ENCODE measurements around the gene GNAZ. TPM values are rescaled to one million over a fixed set of nuclear protein-coding genes. Genes with fewer than 3 reads are reported as not detected.
A peak's percentile ranks its signal among the peaks of the same experiment; 100 is the strongest.
"Not testable (repeated sequence)": the region's sequence is repeated elsewhere in the genome, so short reads cannot be mapped to it uniquely, and the experiment has no call there.

Gene GNAZ
- total and polyA plus RNA-seq, 5 donors from 2014 or later = 0.05 to 3.6 (median 0.06) TPM; not detected in 2

DNA sequence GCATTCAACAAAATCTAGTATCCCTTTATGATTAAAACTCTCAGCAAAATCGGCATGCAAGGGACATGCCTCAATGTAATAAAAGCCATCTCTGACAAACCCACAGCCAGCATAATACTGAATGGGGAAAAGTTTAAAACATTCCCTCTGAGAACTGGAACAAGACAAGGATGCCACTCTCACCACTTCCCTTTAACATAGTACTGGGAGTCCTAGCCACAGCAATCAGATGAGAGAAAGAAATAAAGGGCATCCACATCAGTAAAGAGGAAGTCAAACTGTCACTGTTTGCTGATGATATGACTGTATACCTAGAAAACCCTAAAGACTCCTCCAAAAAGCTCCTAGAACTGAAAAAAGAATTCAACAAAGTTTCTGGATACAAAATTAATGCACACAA lies 19.8 kb upstream of the GNAZ start:
- H3K27ac ChIP-seq (ENCODE audit: insufficient read depth, low read length, poor library complexity, severe bottlenecking) = not testable (repeated sequence)

GRCh38 chr22:23053051-23053707 lies 17.1 kb upstream of the GNAZ start:
- ATAC-seq (ENCODE audit: low read depth in 2 of 2) (no peak), DNase-seq (no peak)
- Histone ChIP-seq H3K4me1 (ENCODE audit: control insufficient read depth, insufficient read depth, low read length, poor library complexity, severe bottlenecking) (no peaks in the 10 kb centered on the region), H3K4me3 (ENCODE audit: low read depth, low read length) (no peak overlapping the region), H3K27me3 (ENCODE audit: control insufficient read depth, insufficient read depth, low read length) (peaks cover 3% of the 10 kb centered on the region), H3K9me3 (ENCODE audit: control insufficient read depth in 2 of 2, low read length in 2 of 2) (no peaks in the 10 kb centered on the region), H3K36me3 (ENCODE audit: control insufficient read depth, insufficient read depth, low read length) (no peaks in the 10 kb centered on the region), H3K27ac (ENCODE audit: insufficient read depth, low read length, poor library complexity, severe bottlenecking) (no peak overlapping the region)
- H3K9me3 Mint-ChIP-seq = peaks cover 0 to 5% (median 4%) of the 10 kb centered on the region in 7 donors
- H3K4me3 Mint-ChIP-seq = no peak overlapping the region
- no peaks in the 10 kb centered on the region for H3K36me3 Mint-ChIP-seq
- H3K27ac Mint-ChIP-seq = no peak overlapping the region
- H3K27me3 Mint-ChIP-seq = peaks cover 36% of the 10 kb centered on the region
- H3K4me1 Mint-ChIP-seq = peaks cover 0 to 2% (median 0%) of the 10 kb centered on the region in 4 donors

More for the DNA sequence above, 19.8 kb upstream of the GNAZ start:
- not testable (repeated sequence) for ATAC-seq (ENCODE audit: low read depth in 2 of 2); H3K4me3 Mint-ChIP-seq; DNase-seq; H3K36me3 Mint-ChIP-seq; H3K4me1 Mint-ChIP-seq; H3K27ac Mint-ChIP-seq; H3K4me1 ChIP-seq (ENCODE audit: control insufficient read depth, insufficient read depth, low read length, poor library complexity, severe bottlenecking); H3K27me3 ChIP-seq (ENCODE audit: control insufficient read depth, insufficient read depth, low read length); H3K4me3 ChIP-seq (ENCODE audit: low read depth, low read length); H3K36me3 ChIP-seq (ENCODE audit: control insufficient read depth, insufficient read depth, low read length); H3K9me3 Mint-ChIP-seq
- peaks cover 10 to 12% of the 10 kb centered on the region in 2 experiments for H3K9me3 ChIP-seq (ENCODE audit: control insufficient read depth in 2 of 2, low read length in 2 of 2)
- H3K27me3 Mint-ChIP-seq = peaks cover 41% of the 10 kb centered on the region

DNA sequence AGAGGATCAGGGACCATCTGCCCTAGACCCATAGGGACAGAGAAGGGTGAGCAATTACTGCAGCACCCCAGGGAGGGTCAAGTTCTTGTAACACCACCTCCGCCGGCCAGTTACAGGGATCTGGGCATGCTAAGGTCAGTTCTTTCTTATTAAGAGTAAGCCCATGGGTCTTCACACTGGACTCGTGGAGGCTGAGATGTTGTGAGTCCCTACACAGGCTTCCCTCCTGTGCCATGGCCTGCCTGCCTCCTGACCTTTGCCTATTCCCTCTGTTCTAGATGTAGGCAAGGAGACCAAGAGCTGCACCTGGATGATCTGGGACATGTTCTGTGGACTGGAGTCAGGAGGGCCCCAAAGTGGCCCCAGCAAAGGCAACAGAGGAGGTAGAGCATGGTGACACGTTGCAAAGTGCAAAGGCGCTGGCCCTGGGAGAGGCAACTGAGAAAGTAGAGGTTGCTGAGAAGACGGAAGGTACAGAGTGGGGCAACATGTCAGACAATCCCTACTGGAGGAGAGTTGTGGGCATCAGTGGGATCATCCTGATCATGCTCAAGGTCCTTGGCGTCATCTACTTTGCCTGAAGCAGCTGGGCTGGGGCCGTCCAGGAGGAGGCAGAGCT lies 16.3 kb upstream of the GNAZ start:
- H3K27me3 ChIP-seq (ENCODE audit: control insufficient read depth, insufficient read depth, low read length) = no peaks in the 10 kb centered on the region
- Mint-ChIP-seq H3K4me1 (peaks cover 0 to 2% (median 0%) of the 10 kb centered on the region in 4 donors), H3K27ac (peak overlapping the region in 1 of 3 donors; percentile 30), H3K4me3 (no peak overlapping the region), H3K36me3 (no peaks in the 10 kb centered on the region), H3K9me3 (peaks cover 0 to 5% (median 4%) of the 10 kb centered on the region in 7 donors), H3K27me3 (peaks cover 30% of the 10 kb centered on the region)
- H3K4me3 ChIP-seq (ENCODE audit: low read depth, low read length) = no peak overlapping the region
- H3K9me3 ChIP-seq (ENCODE audit: control insufficient read depth in 2 of 2, low read length in 2 of 2) = no peaks in the 10 kb centered on the region
- no peak for DNase-seq
- no peak overlapping the region for H3K27ac ChIP-seq (ENCODE audit: insufficient read depth, low read length, poor library complexity, severe bottlenecking)
- no peaks in the 10 kb centered on the region for H3K36me3 ChIP-seq (ENCODE audit: control insufficient read depth, insufficient read depth, low read length)
- no peak for ATAC-seq (ENCODE audit: low read depth in 2 of 2)
- no peaks in the 10 kb centered on the region for H3K4me1 ChIP-seq (ENCODE audit: control insufficient read depth, insufficient read depth, low read length, poor library complexity, severe bottlenecking)

- no peaks in the 10 kb centered on the region for H3K9me3 ChIP-seq (ENCODE audit: control insufficient read depth in 2 of 2, low read length in 2 of 2)
- Mint-ChIP-seq H3K4me1 (peaks cover 0 to 2% (median 0%) of the 10 kb centered on the region in 4 donors), H3K36me3 (no peaks in the 10 kb centered on the region), H3K27ac (no peak overlapping the region), H3K9me3 (peaks cover 0 to 5% (median 4%) of the 10 kb centered on the region in 7 donors), H3K27me3 (peaks cover 24% of the 10 kb centered on the region), H3K4me3 (no peak overlapping the region)
- no peaks in the 10 kb centered on the region for H3K4me1 ChIP-seq (ENCODE audit: control insufficient read depth, insufficient read depth, low read length, poor library complexity, severe bottlenecking)
- ATAC-seq (ENCODE audit: low read depth in 2 of 2) (no peak), DNase-seq (no peak)
- no peaks in the 10 kb centered on the region for H3K36me3 ChIP-seq (ENCODE audit: control insufficient read depth, insufficient read depth, low read length)
- H3K27ac ChIP-seq (ENCODE audit: insufficient read depth, low read length, poor library complexity, severe bottlenecking) = no peak overlapping the region
- no peaks in the 10 kb centered on the region for H3K27me3 ChIP-seq (ENCODE audit: control insufficient read depth, insufficient read depth, low read length)
- no peak overlapping the region for H3K4me3 ChIP-seq (ENCODE audit: low read depth, low read length)
Measured at GRCh38 chr22:23054531-23055257, 15.6 kb upstream of the GNAZ start.

- Histone ChIP-seq H3K27me3 (ENCODE audit: control insufficient read depth, insufficient read depth, low read length) (no peaks in the 10 kb centered on the region), H3K27ac (ENCODE audit: insufficient read depth, low read length, poor library complexity, severe bottlenecking) (no peak overlapping the region), H3K36me3 (ENCODE audit: control insufficient read depth, insufficient read depth, low read length) (no peaks in the 10 kb centered on the region), H3K4me1 (ENCODE audit: control insufficient read depth, insufficient read depth, low read length, poor library complexity, severe bottlenecking) (no peaks in the 10 kb centered on the region), H3K4me3 (ENCODE audit: low read depth, low read length) (no peak overlapping the region), H3K9me3 (ENCODE audit: control insufficient read depth in 2 of 2, low read length in 2 of 2) (no peaks in the 10 kb centered on the region)
- DNase-seq = no peak
- H3K27me3 Mint-ChIP-seq = peaks cover 20% of the 10 kb centered on the region
- H3K4me1 Mint-ChIP-seq = peaks cover 0 to 2% (median 0%) of the 10 kb centered on the region in 4 donors
- no peaks in the 10 kb centered on the region for H3K36me3 Mint-ChIP-seq
- H3K27ac Mint-ChIP-seq = no peak overlapping the region
- no peak overlapping the region for H3K4me3 Mint-ChIP-seq
- no peak for ATAC-seq (ENCODE audit: low read depth in 2 of 2)
- H3K9me3 Mint-ChIP-seq = peaks cover 0 to 5% (median 4%) of the 10 kb centered on the region in 7 donors
Measured at GRCh38 chr22:23055449-23056179, 14.7 kb upstream of the GNAZ start.

GRCh38 chr22:23057331-23057730 lies 13.0 kb upstream of the GNAZ start:
- H3K27me3 ChIP-seq (ENCODE audit: control insufficient read depth, insufficient read depth, low read length) = no peaks in the 10 kb centered on the region
- H3K27ac Mint-ChIP-seq = no peak overlapping the region
- H3K27ac ChIP-seq (ENCODE audit: insufficient read depth, low read length, poor library complexity, severe bottlenecking) = no peak overlapping the region
- H3K27me3 Mint-ChIP-seq = peaks cover 14% of the 10 kb centered on the region
- DNase-seq (no peak), ATAC-seq (ENCODE audit: low read depth in 2 of 2) (no peak)
- H3K4me3 Mint-ChIP-seq = peak overlapping the region in 1 of 4 donors; percentile 63
- no peak overlapping the region for H3K4me3 ChIP-seq (ENCODE audit: low read depth, low read length)
- H3K9me3 Mint-ChIP-seq = peaks cover 0 to 5% (median 4%) of the 10 kb centered on the region in 7 donors
- no peaks in the 10 kb centered on the region for H3K36me3 ChIP-seq (ENCODE audit: control insufficient read depth, insufficient read depth, low read length)
- no peaks in the 10 kb centered on the region for H3K4me1 ChIP-seq (ENCODE audit: control insufficient read depth, insufficient read depth, low read length, poor library complexity, severe bottlenecking)
- no peaks in the 10 kb centered on the region for H3K36me3 Mint-ChIP-seq
- H3K9me3 ChIP-seq (ENCODE audit: control insufficient read depth in 2 of 2, low read length in 2 of 2) = no peaks in the 10 kb centered on the region
- peaks cover 0 to 2% (median 0%) of the 10 kb centered on the region in 4 donors for H3K4me1 Mint-ChIP-seq

GRCh38 chr22:23058063-23058462 lies 12.3 kb upstream of the GNAZ start:
- ATAC-seq (ENCODE audit: low read depth in 2 of 2) (no peak), DNase-seq (no peak)
- H3K9me3 Mint-ChIP-seq = peaks cover 0 to 5% (median 4%) of the 10 kb centered on the region in 7 donors
- peaks cover 12% of the 10 kb centered on the region for H3K27me3 Mint-ChIP-seq
- H3K4me3 Mint-ChIP-seq = no peak overlapping the region
- Histone ChIP-seq H3K4me3 (ENCODE audit: low read depth, low read length) (no peak overlapping the region), H3K27ac (ENCODE audit: insufficient read depth, low read length, poor library complexity, severe bottlenecking) (no peak overlapping the region), H3K9me3 (ENCODE audit: control insufficient read depth in 2 of 2, low read length in 2 of 2) (no peaks in the 10 kb centered on the region), H3K4me1 (ENCODE audit: control insufficient read depth, insufficient read depth, low read length, poor library complexity, severe bottlenecking) (no peaks in the 10 kb centered on the region), H3K27me3 (ENCODE audit: control insufficient read depth, insufficient read depth, low read length) (no peaks in the 10 kb centered on the region), H3K36me3 (ENCODE audit: control insufficient read depth, insufficient read depth, low read length) (no peaks in the 10 kb centered on the region)
- no peaks in the 10 kb centered on the region for H3K36me3 Mint-ChIP-seq
- peaks cover 0 to 2% (median 0%) of the 10 kb centered on the region in 4 donors for H3K4me1 Mint-ChIP-seq
- no peak overlapping the region for H3K27ac Mint-ChIP-seq

All from CD4-positive, CD25-positive, alpha-beta regulatory T cell (primary cell).